Germinal center (tissue), 1 donor: Measurements from ENCODE around the gene CDRT15L2.
"Not testable (repeated sequence)": the region's sequence is repeated elsewhere in the genome, so short reads cannot be mapped to it uniquely, and the experiment has no call there.

Experiments
- DNase-seq: peaks from one replicate; pipeline ENCODE4 v3.0.0; 2012; ENCODE audit warnings: mixed read lengths, low spot score

The CDRT15L2 gene

DNA sequence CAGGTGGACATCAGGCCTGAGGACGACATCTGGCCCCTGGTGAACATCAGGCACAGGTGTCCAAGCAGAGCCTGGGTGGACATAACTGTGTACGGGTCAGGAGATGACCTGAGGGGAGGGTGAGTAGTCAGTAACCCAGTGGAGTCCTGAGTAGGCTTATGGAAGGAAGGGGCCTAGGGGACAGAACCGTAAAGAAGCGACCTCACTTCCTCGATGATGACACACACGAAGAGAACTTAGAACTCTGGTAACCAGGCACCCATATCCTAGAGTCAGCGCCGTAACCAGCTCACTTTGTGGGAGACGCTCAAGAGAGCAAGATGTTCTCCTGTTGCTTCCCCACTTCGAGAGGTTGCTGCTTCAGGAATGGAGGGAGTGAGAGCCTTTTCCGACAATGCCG is at the start of gene CDRT15L2:
TSS of gene CDRT15L2 (plus strand) at position 301 of the 400 bp plus-strand sequence. CDS start at position 321, 20 bp downstream.
- not testable (repeated sequence) for DNase-seq

DNA sequence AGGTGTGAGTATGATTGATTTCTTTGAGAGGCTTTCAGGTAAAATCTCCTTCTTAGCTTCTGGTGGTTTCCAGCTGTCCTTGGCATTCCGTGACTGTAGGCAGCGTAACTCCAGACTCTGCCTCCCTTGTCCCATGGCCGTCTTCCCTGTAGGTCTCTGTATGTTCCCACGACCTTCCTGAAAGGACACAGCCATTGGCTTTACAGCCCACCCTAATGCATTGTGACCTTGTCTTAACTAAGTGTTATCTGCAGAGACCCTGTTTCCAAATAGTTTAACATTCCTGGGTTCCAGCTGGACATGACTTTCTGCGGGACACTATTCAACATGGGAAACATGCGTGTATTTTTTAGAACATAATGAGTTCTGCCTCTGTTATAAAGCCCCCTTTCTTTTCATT is 49.4 kb upstream of the CDRT15L2 start:
- DNase-seq, result not testable (repeated sequence)

- not testable (repeated sequence) for DNase-seq
Observed at GRCh38 chr17:20532544-20533090, 46.9 kb upstream of the CDRT15L2 start.

DNA sequence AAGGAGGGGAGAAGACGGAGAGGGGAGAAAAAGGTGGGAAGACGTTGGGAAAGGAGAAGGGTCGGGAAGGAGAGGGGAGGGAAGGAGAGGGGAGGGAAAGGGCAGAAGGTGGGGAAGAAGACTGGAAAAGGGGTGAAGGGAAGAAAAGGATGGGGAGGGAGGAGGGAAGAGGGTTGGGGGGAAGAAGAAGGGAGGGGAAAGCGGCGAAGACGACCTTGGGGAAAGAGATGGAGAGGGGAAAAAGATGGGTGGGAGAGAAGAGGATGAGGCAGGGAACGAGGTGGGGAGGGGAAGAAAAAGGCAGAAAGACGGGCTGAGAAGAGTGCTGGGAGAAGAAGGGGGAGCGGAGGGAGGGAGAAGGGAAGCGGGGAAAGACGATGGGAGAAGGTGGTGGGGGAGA is 46.3 kb upstream of the CDRT15L2 start:
- DNase-seq, result not testable (repeated sequence)

GRCh38 chr17:20534711-20535550 is 44.6 kb upstream of the CDRT15L2 start:
- DNase-seq, result not testable (repeated sequence)

DNA sequence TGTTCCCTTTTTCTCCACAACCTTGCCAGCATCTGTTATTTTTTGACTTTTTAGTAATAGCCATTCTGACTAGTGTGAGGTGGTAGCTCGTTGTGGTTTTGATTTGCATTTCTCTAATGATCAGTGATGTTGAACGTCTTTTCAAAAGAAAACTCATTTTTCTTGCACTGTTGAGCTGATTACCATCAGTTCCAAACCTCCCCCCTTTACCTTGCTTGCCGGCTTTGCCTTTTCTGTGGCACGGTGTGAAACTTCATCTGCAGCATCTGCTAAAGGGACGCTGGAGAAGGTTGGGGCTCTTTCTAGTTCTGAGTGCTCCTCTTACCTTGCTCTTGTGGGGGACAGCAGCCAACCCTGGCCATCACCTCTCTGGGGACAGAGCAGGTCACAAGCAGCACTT is 39.1 kb upstream of the CDRT15L2 start:
- DNase-seq, result not testable (repeated sequence)

GRCh38 chr17:20540865-20541264 is 38.7 kb upstream of the CDRT15L2 start:
- DNase-seq, result not testable (repeated sequence)

DNA sequence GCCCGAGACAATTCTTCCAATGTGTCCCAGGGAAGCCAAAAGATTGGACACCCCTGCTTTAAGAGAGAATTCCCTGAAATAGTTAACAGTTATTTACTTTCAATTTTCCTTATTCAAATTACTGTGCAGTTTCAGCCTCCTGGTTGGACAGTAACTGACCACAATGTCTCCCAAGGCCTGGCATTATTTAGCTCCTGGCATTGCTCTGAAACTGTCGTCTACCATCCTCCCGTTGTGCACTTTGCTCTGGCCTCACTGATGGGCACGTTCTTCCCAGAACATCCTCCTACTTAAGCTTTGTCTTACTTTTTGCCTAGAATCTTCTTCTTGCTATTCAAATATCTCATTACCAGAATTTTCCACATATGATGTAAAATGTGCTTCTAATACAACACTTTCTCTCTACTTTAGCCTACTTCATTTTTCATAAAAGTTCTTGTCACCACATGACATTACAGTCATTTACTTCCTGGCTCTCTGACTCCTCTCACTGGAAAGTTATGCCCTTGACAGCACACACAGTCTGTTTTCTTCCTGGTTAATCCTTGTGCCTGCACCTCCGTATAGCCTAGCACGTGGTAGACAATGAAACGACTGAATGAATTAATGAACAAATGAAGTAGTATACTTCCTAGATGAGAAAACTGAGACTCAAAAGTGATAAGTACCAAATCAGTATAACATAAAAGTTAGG is 37.5 kb upstream of the CDRT15L2 start:
- not testable (repeated sequence) for DNase-seq

- DNase-seq, result not testable (repeated sequence)
Observed at GRCh38 chr17:20547923-20548322, 31.6 kb upstream of the CDRT15L2 start.

- not testable (repeated sequence) for DNase-seq
Observed at GRCh38 chr17:20552920-20553319, 26.6 kb upstream of the CDRT15L2 start.

DNA sequence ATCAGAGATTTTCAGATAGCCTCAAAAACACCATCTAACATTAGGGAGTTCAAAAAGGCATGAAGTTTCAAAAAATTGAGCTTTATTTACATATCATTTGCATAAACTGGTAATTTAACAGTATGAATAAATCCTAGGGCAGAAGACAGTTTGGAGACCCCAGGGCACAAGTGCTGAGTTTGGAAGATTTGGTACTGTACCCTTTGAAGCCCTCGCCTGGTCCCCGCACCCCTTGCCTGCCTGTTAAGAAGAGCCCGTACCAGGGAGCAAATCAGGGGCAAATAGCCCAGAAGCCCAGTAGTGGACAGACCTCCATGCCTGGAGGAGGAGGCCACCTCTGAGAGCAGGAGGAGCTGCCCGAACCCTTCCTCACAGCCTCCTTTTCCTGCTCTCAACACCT is 24.8 kb upstream of the CDRT15L2 start:
- not testable (repeated sequence) for DNase-seq

DNA sequence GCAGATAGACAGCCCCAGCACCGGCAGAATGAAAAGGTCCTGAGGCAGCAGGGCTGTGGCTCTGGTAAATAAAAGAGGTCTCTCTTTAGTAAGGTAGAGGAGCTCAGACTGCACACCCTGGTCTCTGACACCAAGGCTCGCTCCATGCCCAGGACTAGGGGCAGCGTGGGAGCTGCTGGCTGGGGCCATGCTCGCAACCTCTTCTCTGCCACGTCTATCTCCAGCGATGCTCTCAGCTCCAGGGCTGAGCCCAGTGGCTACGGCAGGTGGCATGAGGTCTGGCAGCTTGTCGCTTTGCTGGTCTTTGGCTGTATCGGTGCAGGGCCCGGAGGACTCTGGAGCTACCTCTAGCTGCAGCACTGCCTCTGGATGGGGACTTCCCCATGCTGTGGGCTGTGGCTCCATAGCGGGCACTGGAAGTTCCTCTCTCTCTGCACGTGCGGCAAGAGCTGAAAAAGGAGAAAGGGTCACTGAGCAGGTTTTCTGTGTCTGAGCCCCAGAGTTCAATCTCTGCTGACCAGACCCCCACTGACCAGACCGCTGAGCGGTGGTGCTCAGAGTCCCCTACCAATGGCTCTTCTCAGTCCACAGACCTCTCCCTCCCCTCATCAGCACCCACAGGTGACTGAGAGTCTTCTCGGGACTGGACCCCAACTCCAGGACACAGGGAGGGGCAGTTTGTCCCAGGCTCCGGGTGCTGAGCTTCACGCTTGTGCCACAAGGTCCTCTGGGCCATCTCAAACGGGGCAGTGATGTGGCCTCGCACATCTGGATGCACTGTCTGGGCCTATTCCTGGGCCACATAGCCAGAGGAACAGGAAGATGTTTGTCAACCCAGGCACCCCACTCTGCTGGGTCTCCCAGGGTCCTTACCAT is 24.2 kb upstream of the CDRT15L2 start:
- DNase-seq, result not testable (repeated sequence)

- DNase-seq, result not testable (repeated sequence)
Observed at GRCh38 chr17:20558096-20558495, 21.4 kb upstream of the CDRT15L2 start.

- not testable (repeated sequence) for DNase-seq
Observed at GRCh38 chr17:20559018-20559417, 20.5 kb upstream of the CDRT15L2 start.

DNA sequence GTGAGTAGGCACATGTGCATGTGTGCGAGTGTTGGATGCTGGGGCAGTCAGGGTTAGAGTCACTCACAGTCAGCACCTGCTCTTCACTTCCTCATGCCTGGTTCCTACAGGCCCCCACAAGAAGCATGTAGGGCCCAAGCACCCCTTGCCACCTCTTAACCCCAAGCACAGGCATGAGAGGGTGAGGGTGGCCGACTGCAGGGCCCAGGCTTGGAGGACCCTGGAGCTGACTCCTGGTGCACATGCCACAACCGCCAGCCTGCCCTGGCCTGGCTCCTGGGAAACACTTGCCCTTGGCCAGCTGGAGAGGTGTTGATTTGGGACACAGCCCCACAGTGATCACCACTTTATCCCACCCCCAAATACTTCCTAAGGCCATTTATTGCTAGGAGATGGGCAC is 16.9 kb upstream of the CDRT15L2 start:
- no peak for DNase-seq

DNA sequence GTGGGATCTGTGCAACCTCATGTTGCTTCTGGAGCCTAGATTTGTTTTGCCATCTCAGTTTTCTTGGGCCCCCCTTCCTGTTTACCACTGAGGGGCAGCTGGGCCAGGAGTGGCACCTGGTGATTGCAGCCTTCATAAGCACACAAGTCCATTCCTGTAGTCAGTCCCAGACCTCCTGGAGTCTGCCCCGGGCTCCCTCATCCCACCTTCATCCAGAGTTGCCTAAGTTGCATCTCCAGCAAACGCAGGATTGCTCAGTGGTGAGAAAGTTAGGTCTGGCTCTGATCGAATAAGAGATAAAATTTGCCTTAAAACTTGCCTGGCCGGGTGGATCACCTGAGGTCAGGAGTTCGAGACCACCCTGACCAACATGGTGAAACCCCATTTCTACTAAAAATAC is 14.3 kb upstream of the CDRT15L2 start:
- not testable (repeated sequence) for DNase-seq

DNA sequence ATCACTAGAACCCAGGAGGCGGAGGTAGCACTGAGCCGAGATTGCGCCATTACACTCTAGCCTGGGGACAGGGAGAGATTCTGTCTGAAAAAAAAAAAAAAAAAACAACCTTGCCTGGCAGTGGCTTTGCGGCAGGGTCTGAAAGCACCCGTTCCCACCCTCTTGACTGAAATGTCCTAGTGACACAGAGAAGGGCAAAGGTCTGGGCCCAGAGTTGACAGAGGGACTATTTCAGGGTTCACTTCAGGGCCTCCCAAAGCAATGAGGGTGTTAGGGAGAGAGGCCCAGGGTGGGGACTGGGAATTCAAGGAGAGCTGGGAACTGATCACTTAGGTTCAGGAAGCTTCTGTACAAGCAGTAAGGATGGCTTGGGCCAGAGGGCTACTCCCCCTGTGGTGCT is 13.8 kb upstream of the CDRT15L2 start:
- DNase-seq, result no peak

GRCh38 chr17:20566736-20567135 is 12.8 kb upstream of the CDRT15L2 start:
- not testable (repeated sequence) for DNase-seq

GRCh38 chr17:20567421-20567820 is 12.1 kb upstream of the CDRT15L2 start:
- not testable (repeated sequence) for DNase-seq

DNA sequence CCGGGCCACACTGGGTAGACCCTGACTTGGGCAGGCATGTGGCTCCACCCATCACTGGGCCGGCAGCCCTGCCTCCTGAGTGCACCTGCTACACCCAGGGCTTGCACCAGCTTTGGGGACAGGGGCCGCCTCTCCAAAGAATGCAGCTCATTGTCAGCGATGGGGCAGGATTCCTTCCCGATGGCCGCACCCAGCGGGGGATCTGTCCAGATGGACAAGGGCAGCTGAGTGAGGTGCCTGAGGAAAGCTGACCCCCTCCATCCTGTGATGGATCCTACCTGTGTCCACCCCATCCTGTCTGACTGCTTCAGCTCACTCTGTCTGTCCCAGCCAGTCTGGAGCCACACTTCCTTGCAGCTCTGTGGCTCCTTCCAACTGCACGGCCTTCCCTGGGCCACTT is 10.9 kb upstream of the CDRT15L2 start:
- DNase-seq, result not testable (repeated sequence)

DNA sequence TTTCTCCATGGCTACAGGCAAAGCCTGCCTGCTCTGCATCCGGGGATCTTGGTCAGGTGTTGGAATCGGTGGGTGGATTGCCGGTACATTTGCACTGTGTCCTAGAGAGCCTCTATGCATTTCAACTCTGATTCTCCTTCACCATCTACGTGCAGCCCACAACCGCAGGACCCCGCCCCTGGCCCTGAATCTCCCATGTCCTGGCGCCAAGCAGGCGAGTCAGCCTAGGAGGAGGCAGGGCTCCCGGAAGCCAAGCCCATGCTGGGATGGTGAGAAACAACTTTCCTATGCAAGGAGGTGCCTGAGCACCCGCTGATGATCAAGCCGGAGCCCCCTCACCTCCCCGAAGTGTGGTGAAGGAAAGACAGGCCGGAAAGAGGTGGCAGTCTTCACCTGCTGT is 7.9 kb upstream of the CDRT15L2 start:
- not testable (repeated sequence) for DNase-seq

- not testable (repeated sequence) for DNase-seq
Observed at GRCh38 chr17:20573216-20573615, 6.3 kb upstream of the CDRT15L2 start.
